HAP-1 (cell line): Measurements from ENCODE around the gene MINK1.
"Not testable (repeated sequence)": the region's sequence is repeated elsewhere in the genome, so short reads cannot be mapped to it uniquely, and the experiment has no call there.

Source experiments
- DNase-seq, 2 experiments: peaks; one replicate each; pipeline ENCODE4 v3.0.0-alpha.2; 2016 to 2020; ENCODE audit warnings: low spot score in 2 of 2
- H3K27me3 ChIP-seq: fragments of 250-450 bp; sonication (Bioruptor Pico); 2 replicates; pipeline ENCODE4 v1.5.1; 2020; ENCODE audit warnings: low read depth, mild to moderate bottlenecking, moderate library complexity
- H3K36me3 ChIP-seq: fragments of 250-450 bp; sonication (Bioruptor Pico); replicated peaks from 2 replicates; pipeline ENCODE4 v1.5.1; 2020; ENCODE audit warnings: mild to moderate bottlenecking
- H3K4me1 ChIP-seq: fragments of 250-450 bp; sonication (Bioruptor Pico); 2 replicates; pipeline ENCODE4 v1.5.1; 2020; ENCODE audit warnings: mild to moderate bottlenecking
- H3K4me3 ChIP-seq: fragments of 250-450 bp; sonication (Bioruptor Pico); 2 replicates; pipeline ENCODE4 v1.5.1; 2020; ENCODE audit warnings: mild to moderate bottlenecking, moderate library complexity
- H3K9me3 ChIP-seq: fragments of 250-450 bp; sonication (Bioruptor Pico); 2 replicates; pipeline ENCODE4 v1.5.1; 2020; ENCODE audit warnings: mild to moderate bottlenecking, moderate library complexity
- in situ Hi-C: fragments of 300-500 bp; cut with MboI; formaldehyde crosslinking; loops from 3 replicates; pipeline ENCODE4 v1.14.3; 2020; ENCODE audit warnings: low sequenced_read_pairs, inconsistent platforms, mixed read lengths

Gene MINK1

GRCh38 chr17:4914551-4914950, 81.4 kb downstream of the MINK1 start:
- H3K27me3 ChIP-seq, H3K4me3 ChIP-seq, DNase-seq, H3K4me1 ChIP-seq, H3K9me3 ChIP-seq, H3K36me3 ChIP-seq: not testable (repeated sequence)
- in situ Hi-C loops: loop anchor here (10.0 kb wide), 1 partner anchor 150 kb away; no protein-coding TSS in a partner anchor

DNA sequence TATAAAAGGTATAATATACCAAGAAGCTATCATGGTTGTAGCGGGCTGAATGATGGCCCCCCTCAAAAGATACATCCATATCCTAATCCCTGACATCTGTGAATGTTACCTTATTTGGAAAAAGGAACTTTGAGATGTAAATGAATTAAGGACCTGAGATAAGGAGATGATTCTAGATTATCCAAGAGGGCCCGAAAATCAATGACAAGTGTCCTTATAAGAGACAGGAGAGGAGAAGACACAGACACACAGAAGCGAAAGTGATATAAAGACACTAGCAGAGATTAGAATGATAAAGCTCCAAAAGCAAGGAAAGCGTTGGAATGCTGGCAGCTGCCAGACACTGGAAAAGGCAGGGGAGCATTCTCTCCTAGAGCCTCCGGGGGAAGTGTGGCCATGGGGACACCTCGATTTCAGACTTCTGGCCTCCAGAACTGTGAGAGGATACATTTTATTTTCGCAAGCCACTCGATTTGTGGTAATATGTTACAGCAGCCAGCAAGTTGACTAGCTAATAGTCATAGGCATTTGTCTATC, 86.4 kb downstream of the MINK1 start:
- H3K36me3 ChIP-seq: no peaks in the 10 kb centered on the region
- H3K4me3 ChIP-seq: no peak overlapping the region
- in situ Hi-C loops: loop anchor here (10.0 kb wide), 1 partner anchor 145 kb away; no protein-coding TSS in a partner anchor
- H3K27me3 ChIP-seq: no peaks in the 10 kb centered on the region
- H3K9me3 ChIP-seq: no peaks in the 10 kb centered on the region
- H3K4me1 ChIP-seq: peaks cover 3% of the 10 kb centered on the region; the same call in 1 of the 2 replicates
- DNase-seq: no peak

DNA sequence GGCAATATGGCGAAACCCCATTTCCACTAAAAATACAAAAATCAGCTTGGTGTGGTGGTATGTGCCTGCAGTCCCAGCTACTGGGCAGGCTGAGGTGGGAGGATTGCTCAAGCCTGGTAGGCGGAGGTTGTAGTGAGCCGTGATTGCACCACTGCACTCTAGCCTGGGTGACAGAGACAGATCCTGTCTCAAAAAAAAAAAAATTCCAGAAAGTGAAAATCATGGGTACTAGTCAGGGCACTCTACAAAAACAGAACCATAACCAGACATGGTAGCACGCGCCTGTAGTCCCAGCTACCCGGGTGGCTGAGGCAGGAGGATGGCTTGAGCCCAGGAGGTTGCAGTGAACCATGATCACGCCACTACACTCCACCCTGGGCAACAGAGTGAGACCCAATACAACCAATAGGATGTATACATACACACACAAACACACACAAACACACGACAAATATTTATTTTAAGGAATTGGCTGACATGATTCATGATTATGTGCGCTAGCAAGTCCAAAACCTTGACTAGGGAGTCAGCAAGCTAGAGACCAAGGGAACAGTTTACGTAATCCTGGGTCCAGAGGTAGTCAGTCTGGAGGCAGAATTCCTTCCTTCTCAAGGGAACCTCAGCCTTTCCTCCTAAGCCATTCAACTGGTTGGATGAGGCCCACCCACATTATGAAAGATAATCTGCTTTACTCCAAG, 87.4 kb downstream of the MINK1 start:
- Histone ChIP-seq H3K36me3 (no peaks in the 10 kb centered on the region), H3K4me3 (no peak overlapping the region), H3K4me1 (peaks cover 3% of the 10 kb centered on the region; the same call in 1 of the 2 replicates), H3K27me3 (no peaks in the 10 kb centered on the region), H3K9me3 (no peaks in the 10 kb centered on the region)
- in situ Hi-C loops: no loop called here
- DNase-seq: no peak

- Histone ChIP-seq H3K4me1 (peaks cover under 1% of the 10 kb centered on the region; the same call in 1 of the 2 replicates), H3K4me3 (no peak overlapping the region), H3K27me3 (no peaks in the 10 kb centered on the region), H3K36me3 (no peaks in the 10 kb centered on the region), H3K9me3 (no peaks in the 10 kb centered on the region)
- in situ Hi-C loops: no loop called here
- DNase-seq: no peak
Observed at GRCh38 chr17:4921320-4921719, 88.2 kb downstream of the MINK1 start.

DNA sequence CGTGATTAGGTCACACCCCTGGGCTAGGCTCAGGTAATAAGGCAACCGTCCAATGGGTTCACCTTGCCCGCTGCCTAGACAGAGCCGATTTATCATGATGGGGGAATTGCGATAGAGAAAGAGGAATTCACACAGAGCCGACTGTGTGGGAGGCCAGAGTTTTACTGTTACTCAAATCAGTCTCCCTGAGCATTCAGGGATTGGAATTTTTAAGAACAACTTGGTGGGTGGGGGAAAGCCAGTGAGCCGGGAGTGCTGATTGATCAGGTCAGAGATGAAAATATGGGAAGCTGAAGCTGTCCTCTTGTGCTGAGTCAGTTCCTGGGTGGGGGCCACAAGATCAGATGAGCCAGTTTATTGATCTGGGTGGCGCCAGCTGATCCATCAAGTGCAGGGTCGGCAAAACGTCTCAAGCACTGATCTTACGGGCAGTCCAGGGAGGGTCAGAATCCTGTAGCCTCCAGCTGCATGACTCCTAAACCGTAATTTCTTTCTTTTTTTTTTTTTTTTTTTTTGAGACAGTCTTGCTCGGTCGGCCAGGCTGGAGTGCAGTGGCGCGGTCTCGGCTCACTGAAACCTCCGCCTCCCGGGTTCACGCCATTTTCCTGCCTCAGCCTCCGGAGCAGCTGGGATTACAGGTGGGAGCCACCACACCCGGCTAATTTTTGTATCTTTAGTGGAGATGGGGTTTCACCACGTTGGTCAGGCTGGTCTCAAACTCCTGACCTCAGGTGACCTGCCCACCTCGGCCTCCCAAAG, 93.6 kb downstream of the MINK1 start:
- in situ Hi-C loops, H3K4me1 ChIP-seq, H3K4me3 ChIP-seq, DNase-seq, H3K27me3 ChIP-seq, H3K9me3 ChIP-seq, H3K36me3 ChIP-seq: not testable (repeated sequence)

- in situ Hi-C loops: no loop called here
- DNase-seq: no peak
- Histone ChIP-seq H3K4me3 (no peak overlapping the region), H3K4me1 (no peaks in the 10 kb centered on the region), H3K27me3 (no peaks in the 10 kb centered on the region), H3K36me3 (no peaks in the 10 kb centered on the region), H3K9me3 (no peaks in the 10 kb centered on the region)
Observed at GRCh38 chr17:4928881-4929280, 95.7 kb downstream of the MINK1 start.

- no peak within 1 kb of the TSS for H3K4me3 ChIP-seq
- no peaks in the 10 kb centered on the region for H3K27me3 ChIP-seq
- no peaks in the 10 kb centered on the region for H3K9me3 ChIP-seq
- DNase-seq: no peak
- H3K36me3 ChIP-seq: peaks cover 4% of the 10 kb centered on the region; the same call in 1 of the 2 replicates
- no peaks in the 10 kb centered on the region for H3K4me1 ChIP-seq
- in situ Hi-C loops: no loop called here
Observed at GRCh38 chr17:4931963-4932362, 98.8 kb downstream of the MINK1 start, which contains the start of gene GP1BA. Gene GP1BA (plus strand): TSS chr17:4932277. CDS start chr17:4932605, 328 bp downstream.

DNA sequence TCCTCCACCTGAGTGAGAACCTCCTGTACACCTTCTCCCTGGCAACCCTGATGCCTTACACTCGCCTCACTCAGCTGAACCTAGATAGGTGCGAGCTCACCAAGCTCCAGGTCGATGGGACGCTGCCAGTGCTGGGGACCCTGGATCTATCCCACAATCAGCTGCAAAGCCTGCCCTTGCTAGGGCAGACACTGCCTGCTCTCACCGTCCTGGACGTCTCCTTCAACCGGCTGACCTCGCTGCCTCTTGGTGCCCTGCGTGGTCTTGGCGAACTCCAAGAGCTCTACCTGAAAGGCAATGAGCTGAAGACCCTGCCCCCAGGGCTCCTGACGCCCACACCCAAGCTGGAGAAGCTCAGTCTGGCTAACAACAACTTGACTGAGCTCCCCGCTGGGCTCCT, 99.6 kb downstream of the MINK1 start:
- no peak for DNase-seq
- in situ Hi-C loops: no loop called here
- H3K36me3 ChIP-seq: peaks cover 12% of the 10 kb centered on the region
- H3K9me3 ChIP-seq: no peaks in the 10 kb centered on the region
- no peak overlapping the region for H3K4me3 ChIP-seq
- H3K4me1 ChIP-seq: no peaks in the 10 kb centered on the region
- H3K27me3 ChIP-seq: no peaks in the 10 kb centered on the region

GRCh38 chr17:4933646-4934045, 100.5 kb downstream of the MINK1 start:
- no peak for DNase-seq
- no peaks in the 10 kb centered on the region for H3K9me3 ChIP-seq
- H3K4me1 ChIP-seq: peaks cover 3% of the 10 kb centered on the region
- H3K36me3 ChIP-seq: peaks cover 21% of the 10 kb centered on the region
- H3K4me3 ChIP-seq: no peak overlapping the region
- in situ Hi-C loops: no loop called here
- H3K27me3 ChIP-seq: no peaks in the 10 kb centered on the region

- Histone ChIP-seq H3K36me3 (peaks cover 23% of the 10 kb centered on the region), H3K27me3 (no peaks in the 10 kb centered on the region), H3K4me1 (peaks cover 6% of the 10 kb centered on the region), H3K9me3 (no peaks in the 10 kb centered on the region), H3K4me3 (no peak overlapping the region)
- in situ Hi-C loops: no loop called here
- no peak for DNase-seq
Observed at GRCh38 chr17:4934173-4934979, 101.2 kb downstream of the MINK1 start.

DNA sequence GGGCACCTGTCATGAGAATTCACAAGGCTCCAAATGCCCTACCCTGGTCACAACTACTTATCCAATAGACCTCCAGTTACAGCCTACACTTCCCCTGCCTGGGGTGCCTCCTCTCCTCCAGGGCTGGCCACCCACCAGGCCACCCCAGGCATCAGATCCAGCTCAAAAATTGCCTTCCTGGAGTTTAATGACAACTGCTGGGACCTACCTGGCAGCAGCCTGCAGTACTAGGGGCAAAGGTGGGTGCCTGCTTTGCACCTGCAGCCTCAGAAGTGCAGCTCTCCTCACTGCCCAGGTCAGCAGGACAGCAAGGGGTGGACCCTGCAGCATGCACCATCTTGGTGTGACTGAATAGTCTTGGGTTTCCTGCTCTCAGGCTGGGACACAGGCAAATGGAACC, 102.5 kb downstream of the MINK1 start:
- in situ Hi-C loops: no loop called here
- Histone ChIP-seq H3K4me1 (peaks cover 6% of the 10 kb centered on the region), H3K4me3 (no peak overlapping the region), H3K27me3 (no peaks in the 10 kb centered on the region), H3K36me3 (peaks cover 23% of the 10 kb centered on the region), H3K9me3 (no peaks in the 10 kb centered on the region)
- DNase-seq: no peak

- H3K27me3 ChIP-seq: no peaks in the 10 kb centered on the region
- peaks cover 24% of the 10 kb centered on the region for H3K36me3 ChIP-seq
- in situ Hi-C loops: no loop called here
- peaks cover 8% of the 10 kb centered on the region for H3K4me1 ChIP-seq
- no peak for DNase-seq
- H3K9me3 ChIP-seq: no peaks in the 10 kb centered on the region
- H3K4me3 ChIP-seq: no peak overlapping the region
Observed at GRCh38 chr17:4936436-4936835, 103.3 kb downstream of the MINK1 start.

DNA sequence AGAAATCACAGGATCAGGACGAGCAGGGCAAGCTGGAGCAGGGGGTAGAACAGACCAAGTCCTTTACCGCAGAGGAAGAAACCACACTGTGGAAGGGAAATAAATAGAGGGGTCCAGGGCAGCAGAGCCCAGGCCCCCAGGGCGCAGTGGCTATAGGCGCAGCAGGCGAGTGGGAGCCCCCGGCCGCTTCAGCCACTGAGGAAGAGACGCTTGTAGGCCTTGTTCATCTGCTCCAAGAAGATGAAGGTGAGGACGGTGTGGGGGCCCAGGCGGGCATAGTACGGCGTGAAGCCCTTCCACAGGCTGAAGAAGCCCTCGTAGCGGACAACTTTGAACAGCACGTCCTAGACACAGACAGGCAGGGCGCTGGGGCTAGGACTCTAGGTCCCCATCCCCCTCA, 104.4 kb downstream of the MINK1 start:
- no peak overlapping the region for H3K4me3 ChIP-seq
- peaks cover 32% of the 10 kb centered on the region for H3K36me3 ChIP-seq
- in situ Hi-C loops: no loop called here
- peaks cover 14% of the 10 kb centered on the region for H3K4me1 ChIP-seq
- H3K27me3 ChIP-seq: no peaks in the 10 kb centered on the region
- DNase-seq: no peak
- no peaks in the 10 kb centered on the region for H3K9me3 ChIP-seq
